Spleen (tissue), 11 donors: ENCODE measurements around the gene PFKL. TPM values are rescaled to one million over a fixed set of nuclear protein-coding genes. Genes with fewer than 3 reads are reported as not detected.
A peak's percentile ranks its signal among the peaks of the same experiment; 100 is the strongest.

Source experiments
- DNase-seq: peaks from one replicate; pipeline ENCODE4 v3.0.0-alpha.2; 2020
- H3K27ac ChIP-seq, 8 donors: fragments of 200-600 bp; sonication (generic) in 7 of 8; 1 replicate in 4 of 8; 2 replicates in 4 of 8; pipeline versions ENCODE4 v1.5.0 to v1.8.0; 2016 to 2021; ENCODE audit warnings: inconsistent platforms in 4 of 8, mild to moderate bottlenecking in 4 of 8, moderate library complexity in 1 of 8
- H3K27me3 ChIP-seq, 7 donors: fragments of 200-600 bp; sonication (generic) in 6 of 7; replicated peaks in 1 of 7; 1 replicate in 4 of 7; 2 replicates in 3 of 7; pipeline versions ENCODE4 v1.5.0 to v1.8.0; 2016 to 2021; ENCODE audit warnings: inconsistent platforms in 3 of 7, mild to moderate bottlenecking in 1 of 7
- H3K36me3 ChIP-seq, 6 donors: fragments of 200-600 bp; sonication (generic) in 5 of 6; 1 replicate in 4 of 6; 2 replicates in 2 of 6; pipeline versions ENCODE4 v1.5.0 to v1.8.0; 2016 to 2021; ENCODE audit warnings: inconsistent platforms in 2 of 6
- H3K4me1 ChIP-seq, 6 donors: fragments of 200-600 bp; sonication (generic) in 5 of 6; 1 replicate in 3 of 6; 2 replicates in 3 of 6; pipeline versions ENCODE4 v1.5.0 to v1.8.0; 2016 to 2021; ENCODE audit warnings: inconsistent platforms in 3 of 6
- H3K4me3 ChIP-seq, 8 donors: fragments of 200-600 bp; sonication (generic) in 7 of 8; 1 replicate in 4 of 8; 2 replicates in 4 of 8; pipeline versions ENCODE4 v1.5.0 to v1.8.0; 2016 to 2021; ENCODE audit warnings: inconsistent platforms in 4 of 8, mild to moderate bottlenecking in 4 of 8, moderate library complexity in 2 of 8
- H3K9me3 ChIP-seq, 8 donors: fragments of 200-600 bp; sonication (generic) in 7 of 8; 1 replicate in 4 of 8; 2 replicates in 4 of 8; pipeline versions ENCODE4 v1.5.0 to v1.8.0; 2016 to 2021; ENCODE audit warnings: inconsistent platforms in 4 of 8
- POLR2A ChIP-seq, 3 donors: fragments of 450-650 bp; IDR thresholded peaks; one replicate each; pipeline ENCODE4 v1.5.1; 2017; ENCODE audit warnings: antibody characterized with exemption in 3 of 3, mild to moderate bottlenecking in 1 of 3
- POLR2AphosphoS5 ChIP-seq, 3 donors: sonication (generic); formaldehyde crosslinking; IDR thresholded peaks; one replicate each; pipeline ENCODE4 v1.5.1; 2017; ENCODE audit warnings: antibody characterized with exemption in 3 of 3
- WGBS, 5 donors: extraction: QIAGEN DNeasy Blood & Tissue Kit in 3 of 5; methylation state at CpG; one replicate each; pipeline versions ENCODE4 v1.1.5 to v1.1.7; 2013 to 2018; 5-methylcytosine and 5-hydroxymethylcytosine counted together
- intact Hi-C: fragments of 100-400 bp; cut with DNase I; formaldehyde crosslinking; loops from one replicate; pipeline ENCODE4 v1.15.0; 2023; ENCODE audit warnings: low total_unique reads
- polyA plus RNA-seq, 3 donors: library from polyadenylated mRNA; stranded (reverse); fragments of 200-250 nt; gene quantifications; one replicate each; pipeline ENCODE4 v1.2.1, GENCODE V29; 2013
- total RNA-seq, 7 donors: library from RNA; depleted of rRNA in 3 of 7; stranded (reverse); fragments of >200 nt in 3 of 7; fragmentation: NEBNext Ultra II Directional in 4 of 7; extraction: Animal tissue kit (Norgen Biotek cat#: 25700) in 4 of 7; gene quantifications; one replicate each; pipeline versions ENCODE4 v1.1.0 to v1.2.1, GENCODE V29; 2016 to 2021
- TF ChIP-seq, protein P1 (sequence below), 11 experiments: fragments of 200-600 bp in 7 of 11; fragments of 450-650 bp in 4 of 11; sonication (generic) in 4 of 11; IDR thresholded peaks in 8 of 11; conservative IDR thresholded peaks in 3 of 11; 1 replicate in 7 of 11; 2 replicates in 4 of 11; pipeline versions ENCODE4 v1.4.0 to v1.8.0; 2016 to 2021; ENCODE audit warnings: antibody characterized with exemption in 11 of 11, inconsistent platforms in 4 of 11, mild to moderate bottlenecking in 1 of 11
- donor health status: healthy with polysubstance abuse.
- donor health status: DM: no; HTN: no; CAD: no; lungs with moderate emphysema.
- donor health status: DM: no; HTN: no; CAD: no.
- donor health status: Bipolar disorder and iron deficiency.
- donor health status: healthy.
- donor health status: DM: no; HTN: no; CAD: no.
- donor health status: DM: yes; HTN: yes; CAD: no.

The PFKL gene
- total and polyA plus RNA-seq, 10 donors, result 65.9 to 145 (median 112) TPM

GRCh38 chr21:44331209-44331608 is 31.4 kb downstream of the PFKL start:
- H3K27ac ChIP-seq, result no peak overlapping the region
- peaks cover 0 to 11% (median 0%) of the 10 kb centered on the region in 6 donors for H3K4me1 ChIP-seq
- no peaks in the 10 kb centered on the region for H3K27me3 ChIP-seq
- DNase-seq, result no peak
- H3K36me3 ChIP-seq, result peaks cover 0 to 83% (median 35%) of the 10 kb centered on the region in 6 donors
- WGBS, 5 donors, result 83 to 93% (median 92%) methylated on average over 3 to 16 of the region's 16 CpGs
- TF ChIP-seq, protein P1, sequence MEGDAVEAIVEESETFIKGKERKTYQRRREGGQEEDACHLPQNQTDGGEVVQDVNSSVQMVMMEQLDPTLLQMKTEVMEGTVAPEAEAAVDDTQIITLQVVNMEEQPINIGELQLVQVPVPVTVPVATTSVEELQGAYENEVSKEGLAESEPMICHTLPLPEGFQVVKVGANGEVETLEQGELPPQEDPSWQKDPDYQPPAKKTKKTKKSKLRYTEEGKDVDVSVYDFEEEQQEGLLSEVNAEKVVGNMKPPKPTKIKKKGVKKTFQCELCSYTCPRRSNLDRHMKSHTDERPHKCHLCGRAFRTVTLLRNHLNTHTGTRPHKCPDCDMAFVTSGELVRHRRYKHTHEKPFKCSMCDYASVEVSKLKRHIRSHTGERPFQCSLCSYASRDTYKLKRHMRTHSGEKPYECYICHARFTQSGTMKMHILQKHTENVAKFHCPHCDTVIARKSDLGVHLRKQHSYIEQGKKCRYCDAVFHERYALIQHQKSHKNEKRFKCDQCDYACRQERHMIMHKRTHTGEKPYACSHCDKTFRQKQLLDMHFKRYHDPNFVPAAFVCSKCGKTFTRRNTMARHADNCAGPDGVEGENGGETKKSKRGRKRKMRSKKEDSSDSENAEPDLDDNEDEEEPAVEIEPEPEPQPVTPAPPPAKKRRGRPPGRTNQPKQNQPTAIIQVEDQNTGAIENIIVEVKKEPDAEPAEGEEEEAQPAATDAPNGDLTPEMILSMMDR (IDR thresholded peaks at IDR 0.05 in 8 of 11, conservative IDR thresholded peaks at IDR 0.05 in 3 of 11), result no peak
- TF ChIP-seq POLR2A (IDR thresholded peaks at IDR 0.05), result no peak
- TF ChIP-seq POLR2AphosphoS5 (IDR thresholded peaks at IDR 0.05), result peak in 1 of 3 donors; percentile 27
- intact Hi-C loops, result loop anchor here (10.0 kb wide), 1 partner anchor 104 kb away; no protein-coding TSS in a partner anchor
- no peak overlapping the region for H3K4me3 ChIP-seq
- H3K9me3 ChIP-seq, result no peaks in the 10 kb centered on the region

GRCh38 chr21:44331650-44332307 is 31.9 kb downstream of the PFKL start:
- peaks cover 0 to 83% (median 32%) of the 10 kb centered on the region in 6 donors for H3K36me3 ChIP-seq
- H3K27ac ChIP-seq, result no peak overlapping the region
- no peak overlapping the region for H3K4me3 ChIP-seq
- 63 to 89% (median 83%) methylated on average over 8 to 20 of the region's 20 CpGs for WGBS, 5 donors
- intact Hi-C loops, result loop anchor here (10.0 kb wide), 1 partner anchor 103 kb away; no protein-coding TSS in a partner anchor
- H3K4me1 ChIP-seq, result peaks cover 0 to 11% (median 0%) of the 10 kb centered on the region in 6 donors
- H3K27me3 ChIP-seq, result no peaks in the 10 kb centered on the region
- DNase-seq, result no peak
- no peaks in the 10 kb centered on the region for H3K9me3 ChIP-seq
- TF ChIP-seq POLR2AphosphoS5 (IDR thresholded peaks at IDR 0.05), result peak; percentile 35 to 68 (median 38)
- TF ChIP-seq, protein P1 (IDR thresholded peaks at IDR 0.05 in 8 of 11, conservative IDR thresholded peaks at IDR 0.05 in 3 of 11), result no peak

GRCh38 chr21:44332383-44332782 is 32.5 kb downstream of the PFKL start:
- 88 to 94% (median 92%) methylated on average over 17 of the region's 17 CpGs for WGBS, 5 donors
- Histone ChIP-seq H3K9me3 (no peaks in the 10 kb centered on the region), H3K4me3 (no peak overlapping the region), H3K36me3 (peaks cover 0 to 83% (median 28%) of the 10 kb centered on the region in 6 donors), H3K27me3 (no peaks in the 10 kb centered on the region), H3K4me1 (peaks cover 0 to 10% (median under 1%) of the 10 kb centered on the region in 6 donors), H3K27ac (no peak overlapping the region)
- intact Hi-C loops, result loop anchor here (10.0 kb wide), 1 partner anchor 102 kb away; no protein-coding TSS in a partner anchor
- no peak for DNase-seq
- TF ChIP-seq, protein P1 (IDR thresholded peaks at IDR 0.05 in 8 of 11, conservative IDR thresholded peaks at IDR 0.05 in 3 of 11), result no peak
- peak in 1 of 3 donors; percentile 68 for TF ChIP-seq POLR2AphosphoS5 (IDR thresholded peaks at IDR 0.05)

- 94 to 98% (median 97%) methylated on average over 9 to 22 of the region's 22 CpGs for WGBS, 5 donors
- no peak for TF ChIP-seq POLR2AphosphoS5 (IDR thresholded peaks at IDR 0.05)
- TF ChIP-seq, protein P1 (IDR thresholded peaks at IDR 0.05 in 8 of 11, conservative IDR thresholded peaks at IDR 0.05 in 3 of 11), result no peak
- no peak for TF ChIP-seq POLR2A (IDR thresholded peaks at IDR 0.05)
- H3K36me3 ChIP-seq, result peaks cover 0 to 78% (median 24%) of the 10 kb centered on the region in 6 donors
- H3K9me3 ChIP-seq, result no peaks in the 10 kb centered on the region
- H3K27me3 ChIP-seq, result no peaks in the 10 kb centered on the region
- H3K27ac ChIP-seq, result no peak overlapping the region
- no peak for DNase-seq
- no peak overlapping the region for H3K4me3 ChIP-seq
- H3K4me1 ChIP-seq, result peaks cover 0 to 10% (median 2%) of the 10 kb centered on the region in 6 donors
- intact Hi-C loops, result loop anchor here (10.0 kb wide), 1 partner anchor 102 kb away; no protein-coding TSS in a partner anchor
Observed at GRCh38 chr21:44332965-44333364, 33.1 kb downstream of the PFKL start.
